ENCODE results near the gene CACNA1A.

CACNA1A gene

DNA sequence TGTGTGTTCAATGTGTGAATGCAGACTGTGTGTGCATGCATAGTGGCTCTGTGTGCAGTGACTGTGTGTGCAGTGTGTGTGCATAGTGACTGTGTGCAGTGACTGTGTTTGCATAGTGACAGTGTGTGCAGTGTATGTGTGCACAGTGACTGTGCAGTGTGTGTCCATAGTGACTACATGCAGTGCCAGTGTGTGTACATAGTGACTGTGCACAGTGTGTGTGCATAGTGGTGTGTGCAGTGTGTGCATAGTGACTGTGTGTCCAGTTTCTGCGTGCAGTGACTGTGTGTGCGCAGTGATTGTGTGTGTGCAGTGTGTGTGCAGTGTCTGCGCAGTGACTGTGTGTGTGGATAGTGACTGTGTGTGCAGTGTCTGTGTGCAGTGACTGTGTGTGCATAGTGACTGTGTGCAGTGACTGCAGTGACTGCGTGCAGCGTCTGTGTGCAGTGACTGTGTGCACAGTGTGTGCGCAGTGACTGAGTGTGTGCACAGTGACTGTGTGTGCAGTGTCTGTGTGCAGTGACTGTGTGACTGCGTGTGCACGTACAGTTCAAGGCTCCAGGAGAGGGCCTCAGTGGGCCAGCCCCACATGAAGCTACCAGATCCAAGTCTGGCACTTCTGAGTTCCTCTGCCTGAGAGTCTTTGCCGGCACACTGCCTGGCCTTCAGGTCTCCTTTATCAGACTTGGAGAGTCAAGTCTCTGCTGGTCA, 265.8 kb downstream of the CACNA1A start:
- Histone ChIP-seq H3K4me2 (ENCODE audit: low read depth, low read length, poor library complexity, severe bottlenecking) (no peak overlapping the region), H3K9me3 (ENCODE audit: insufficient read depth, low read length) (no peaks in the 10 kb centered on the region), H3K9ac (ENCODE audit: low read length) (no peak overlapping the region), H4K20me1 (ENCODE audit: low read depth, low read length) (no peaks in the 10 kb centered on the region), H3K9me2 (replicated peaks; ENCODE audit: insufficient read depth, low read length) (no peaks in the 10 kb centered on the region), H3K4me3 (ENCODE audit: insufficient read depth, low read length, poor library complexity, severe bottlenecking) (no peak overlapping the region), H3K79me2 (ENCODE audit: insufficient read depth, low read length) (no peaks in the 10 kb centered on the region), H3K36me3 (ENCODE audit: low read length) (no peaks in the 10 kb centered on the region), H3K27ac (ENCODE audit: low read depth, low read length) (no peak overlapping the region), H3K27me3 (ENCODE audit: low read length) (no peaks in the 10 kb centered on the region), H3F3A (ENCODE audit: insufficient read depth) (no peaks in the 10 kb centered on the region), H2AFZ (ENCODE audit: low read depth, low read length, severe bottlenecking) (no peak overlapping the region)
- TF ChIP-seq EZH2phosphoT487 (conservative IDR thresholded peaks at IDR 0.05; ENCODE audit: low read length) = no peak
- TF ChIP-seq, protein P1, sequence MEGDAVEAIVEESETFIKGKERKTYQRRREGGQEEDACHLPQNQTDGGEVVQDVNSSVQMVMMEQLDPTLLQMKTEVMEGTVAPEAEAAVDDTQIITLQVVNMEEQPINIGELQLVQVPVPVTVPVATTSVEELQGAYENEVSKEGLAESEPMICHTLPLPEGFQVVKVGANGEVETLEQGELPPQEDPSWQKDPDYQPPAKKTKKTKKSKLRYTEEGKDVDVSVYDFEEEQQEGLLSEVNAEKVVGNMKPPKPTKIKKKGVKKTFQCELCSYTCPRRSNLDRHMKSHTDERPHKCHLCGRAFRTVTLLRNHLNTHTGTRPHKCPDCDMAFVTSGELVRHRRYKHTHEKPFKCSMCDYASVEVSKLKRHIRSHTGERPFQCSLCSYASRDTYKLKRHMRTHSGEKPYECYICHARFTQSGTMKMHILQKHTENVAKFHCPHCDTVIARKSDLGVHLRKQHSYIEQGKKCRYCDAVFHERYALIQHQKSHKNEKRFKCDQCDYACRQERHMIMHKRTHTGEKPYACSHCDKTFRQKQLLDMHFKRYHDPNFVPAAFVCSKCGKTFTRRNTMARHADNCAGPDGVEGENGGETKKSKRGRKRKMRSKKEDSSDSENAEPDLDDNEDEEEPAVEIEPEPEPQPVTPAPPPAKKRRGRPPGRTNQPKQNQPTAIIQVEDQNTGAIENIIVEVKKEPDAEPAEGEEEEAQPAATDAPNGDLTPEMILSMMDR (IDR thresholded peaks at IDR 0.05; ENCODE audit: insufficient read depth, low read length, poor library complexity, severe bottlenecking) = no peak

DNA sequence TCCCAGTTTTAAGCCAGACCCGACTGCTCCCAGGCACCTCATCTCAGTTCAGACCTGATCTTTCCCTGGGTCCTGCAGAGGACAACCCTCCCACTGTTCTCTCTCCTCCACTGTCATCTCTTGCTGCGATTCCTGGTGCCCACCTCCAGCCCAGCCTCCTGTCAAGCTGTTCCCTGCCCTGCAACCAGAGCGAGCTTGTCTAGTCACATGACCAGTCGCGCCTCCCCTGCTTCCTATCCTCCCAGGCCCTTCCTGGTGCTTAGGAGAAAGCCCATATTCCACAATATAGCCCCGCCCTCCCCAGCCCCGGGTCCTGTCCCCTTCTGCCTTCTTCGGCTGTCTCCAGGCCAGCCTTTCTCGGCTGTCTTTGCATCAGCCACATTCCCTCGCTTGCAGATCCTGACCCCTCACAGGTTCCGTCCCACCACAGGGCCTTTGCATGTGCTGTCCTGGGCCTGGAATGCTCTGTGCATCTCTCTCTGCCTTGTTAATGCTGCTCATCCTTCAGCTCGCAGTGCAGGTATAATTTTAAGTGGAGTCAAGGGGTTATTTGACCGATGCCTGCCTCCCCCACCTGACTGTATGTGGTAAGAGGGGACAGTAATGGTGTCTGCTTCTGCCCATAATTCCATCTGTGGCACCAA, 267.3 kb downstream of the CACNA1A start:
- Histone ChIP-seq H3K9ac (ENCODE audit: low read length) (no peak overlapping the region), H3K9me3 (ENCODE audit: insufficient read depth, low read length) (no peaks in the 10 kb centered on the region), H2AFZ (ENCODE audit: low read depth, low read length, severe bottlenecking) (no peak overlapping the region), H3K4me2 (ENCODE audit: low read depth, low read length, poor library complexity, severe bottlenecking) (no peak overlapping the region), H3K9me2 (replicated peaks; ENCODE audit: insufficient read depth, low read length) (no peaks in the 10 kb centered on the region), H3K79me2 (ENCODE audit: insufficient read depth, low read length) (no peaks in the 10 kb centered on the region), H3F3A (ENCODE audit: insufficient read depth) (no peaks in the 10 kb centered on the region), H3K36me3 (ENCODE audit: low read length) (no peaks in the 10 kb centered on the region), H3K27ac (ENCODE audit: low read depth, low read length) (no peak overlapping the region), H3K27me3 (ENCODE audit: low read length) (no peaks in the 10 kb centered on the region), H3K4me3 (ENCODE audit: insufficient read depth, low read length, poor library complexity, severe bottlenecking) (no peak overlapping the region), H4K20me1 (ENCODE audit: low read depth, low read length) (no peaks in the 10 kb centered on the region)
- TF ChIP-seq, protein P1 (IDR thresholded peaks at IDR 0.05; ENCODE audit: insufficient read depth, low read length, poor library complexity, severe bottlenecking) = no peak
- no peak for TF ChIP-seq EZH2phosphoT487 (conservative IDR thresholded peaks at IDR 0.05; ENCODE audit: low read length)

DNA sequence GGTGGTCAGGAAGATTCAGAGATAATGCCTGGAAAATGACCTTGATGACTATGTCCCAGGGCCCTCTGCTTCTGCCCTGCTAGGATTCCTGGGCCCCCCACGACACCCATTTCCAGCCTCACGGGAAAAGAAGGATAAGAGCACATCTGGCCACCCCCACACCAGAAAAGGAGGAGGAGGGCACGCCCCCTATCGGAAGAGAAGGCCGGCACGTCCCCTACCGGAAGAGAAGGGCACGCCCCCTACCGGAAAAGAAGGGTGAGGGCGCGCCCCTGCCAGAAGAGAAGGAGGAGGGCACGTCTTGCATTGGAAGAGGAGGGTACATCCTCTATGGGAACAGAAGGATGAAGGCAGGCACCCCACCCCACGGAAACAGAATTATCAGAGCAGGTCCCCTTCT, 271.8 kb downstream of the CACNA1A start:
- H3K9me3 ChIP-seq (ENCODE audit: insufficient read depth, low read length) = no peaks in the 10 kb centered on the region
- TF ChIP-seq, protein P1 (IDR thresholded peaks at IDR 0.05; ENCODE audit: insufficient read depth, low read length, poor library complexity, severe bottlenecking) = peak; percentile 93
- no peak for TF ChIP-seq EZH2phosphoT487 (conservative IDR thresholded peaks at IDR 0.05; ENCODE audit: low read length)
- no peaks in the 10 kb centered on the region for H3F3A ChIP-seq (ENCODE audit: insufficient read depth)
- peak overlapping the region; percentile 36 for H3K4me2 ChIP-seq (ENCODE audit: low read depth, low read length, poor library complexity, severe bottlenecking)
- H3K27me3 ChIP-seq (ENCODE audit: low read length) = no peaks in the 10 kb centered on the region
- no peaks in the 10 kb centered on the region for H3K36me3 ChIP-seq (ENCODE audit: low read length)
- no peak overlapping the region for H3K27ac ChIP-seq (ENCODE audit: low read depth, low read length)
- peak overlapping the region; percentile 75 for H2AFZ ChIP-seq (ENCODE audit: low read depth, low read length, severe bottlenecking)
- no peaks in the 10 kb centered on the region for H4K20me1 ChIP-seq (ENCODE audit: low read depth, low read length)
- no peak overlapping the region for H3K4me3 ChIP-seq (ENCODE audit: insufficient read depth, low read length, poor library complexity, severe bottlenecking)
- no peak overlapping the region for H3K9ac ChIP-seq (ENCODE audit: low read length)
- H3K9me2 ChIP-seq (replicated peaks; ENCODE audit: insufficient read depth, low read length) = no peaks in the 10 kb centered on the region
- no peaks in the 10 kb centered on the region for H3K79me2 ChIP-seq (ENCODE audit: insufficient read depth, low read length)

Measured in SU-DHL-6 (cell line).